Esophagus muscularis mucosa (tissue), 4 donors: Measurements from ENCODE around the gene ELOA2. TPM values are rescaled to one million over a fixed set of nuclear protein-coding genes. Genes with fewer than 3 reads are reported as not detected.
"Not testable (repeated sequence)": the region's sequence is repeated elsewhere in the genome, so short reads cannot be mapped to it uniquely, and the experiment has no call there.

Experiments
- DNase-seq: peaks from one replicate; pipeline ENCODE4 v3.0.0-alpha.2; 2017; ENCODE audit errors: extremely low spot score
- H3K27ac ChIP-seq, 4 donors: fragments of 200-600 bp; sonication (generic); replicated peaks in 1 of 4; 1 replicate in 3 of 4; 2 replicates in 1 of 4; pipeline ENCODE4 v1.5.1; 2016 to 2019; ENCODE audit warnings: mild to moderate bottlenecking in 1 of 4
- H3K27me3 ChIP-seq, 4 donors: fragments of 200-600 bp; sonication (generic); one replicate each; pipeline versions ENCODE4 v1.5.1 to v1.6.0; 2016 to 2019
- H3K36me3 ChIP-seq, 4 donors: fragments of 200-600 bp; sonication (generic); one replicate each; pipeline ENCODE4 v1.5.1; 2016 to 2019
- H3K4me1 ChIP-seq, 4 donors: fragments of 200-600 bp; sonication (generic); one replicate each; pipeline ENCODE4 v1.5.1; 2016 to 2019
- H3K4me3 ChIP-seq, 4 donors: fragments of 200-600 bp; sonication (generic); 1 replicate in 2 of 4; 2 replicates in 2 of 4; pipeline ENCODE4 v1.5.1; 2016 to 2019; ENCODE audit warnings: mild to moderate bottlenecking in 4 of 4, moderate library complexity in 1 of 4
- H3K9me3 ChIP-seq, 4 donors: fragments of 200-600 bp; sonication (generic); 1 replicate in 3 of 4; 2 replicates in 1 of 4; pipeline ENCODE4 v1.5.1; 2016 to 2019
- CTCF ChIP-seq, 3 experiments: fragments of 200-600 bp in 2 of 3; fragments of 450-650 bp in 1 of 3; sonication (generic) in 2 of 3; IDR thresholded peaks; one replicate each; pipeline ENCODE4 v1.5.1; 2017 to 2019; ENCODE audit warnings: antibody characterized with exemption in 3 of 3, mild to moderate bottlenecking in 2 of 3, moderate library complexity in 1 of 3
- EP300 ChIP-seq: sonication (generic); formaldehyde crosslinking; IDR thresholded peaks from one replicate; pipeline ENCODE4 v1.6.1; 2017; ENCODE audit warnings: antibody characterized with exemption
- POLR2A ChIP-seq: fragments of 450-650 bp; IDR thresholded peaks from one replicate; pipeline ENCODE4 v1.6.1; 2017; ENCODE audit warnings: antibody characterized with exemption, moderate library complexity, mild to moderate bottlenecking, low read depth
- POLR2AphosphoS5 ChIP-seq, 2 donors: sonication (generic); formaldehyde crosslinking; IDR thresholded peaks; one replicate each; pipeline ENCODE4 v1.6.1; 2017; ENCODE audit warnings: antibody characterized with exemption in 2 of 2
- whole genome bisulfite sequencing: methylation state at CpG from one replicate; pipeline ENCODE4 v1.1.5; 2018; 5-methylcytosine and 5-hydroxymethylcytosine counted together
- intact Hi-C: fragments of 100-400 bp; cut with DNase I; formaldehyde crosslinking; loops from one replicate; pipeline ENCODE4 v1.15.1; 2023
- total RNA-seq, 4 donors: library from RNA; depleted of rRNA; stranded (reverse); fragments of >200 nt; gene quantifications; one replicate each; pipeline versions ENCODE4 v1.1.0 to v1.2.1, GENCODE V29; 2016

Gene ELOA2
- total RNA-seq, 4 donors from 2014 or later, result not detected

- no peak overlapping the region for H3K27ac ChIP-seq
- no peaks in the 10 kb centered on the region for H3K4me1 ChIP-seq
- DNase-seq, result no peak
- no peaks in the 10 kb centered on the region for H3K36me3 ChIP-seq
- intact Hi-C loops, result loop anchor here (5.0 kb wide), 1 partner anchor 693 kb away; no protein-coding TSS in a partner anchor
- H3K4me3 ChIP-seq, result no peak overlapping the region
- WGBS, result 86% methylated on average over 5 of the region's 5 CpGs
- TF ChIP-seq CTCF (IDR thresholded peaks at IDR 0.05), result no peak
- TF ChIP-seq POLR2AphosphoS5 (IDR thresholded peaks at IDR 0.05), result no peak
- no peak for TF ChIP-seq EP300
- no peak for TF ChIP-seq POLR2A
- H3K9me3 ChIP-seq, result no peaks in the 10 kb centered on the region
- H3K27me3 ChIP-seq, result no peaks in the 10 kb centered on the region
Observed at GRCh38 chr18:47054369-47054768, 18.9 kb upstream of the ELOA2 start.

GRCh38 chr18:47050468-47050867, 15.0 kb upstream of the ELOA2 start:
- no peaks in the 10 kb centered on the region for H3K27me3 ChIP-seq
- H3K36me3 ChIP-seq, result no peaks in the 10 kb centered on the region
- H3K27ac ChIP-seq, result no peak overlapping the region
- 32% methylated on average over 7 of the region's 7 CpGs for whole genome bisulfite sequencing
- no peak overlapping the region for H3K4me3 ChIP-seq
- no peaks in the 10 kb centered on the region for H3K9me3 ChIP-seq
- intact Hi-C loops, result loop anchor here (5.0 kb wide), 1 partner anchor 697 kb away; no protein-coding TSS in a partner anchor
- no peaks in the 10 kb centered on the region for H3K4me1 ChIP-seq
- DNase-seq, result no peak
- TF ChIP-seq POLR2A (no peak), POLR2AphosphoS5 (IDR thresholded peaks at IDR 0.05) (no peak), CTCF (IDR thresholded peaks at IDR 0.05) (peak; percentile 46 to 68 (median 47)), EP300 (no peak)

- H3K9me3 ChIP-seq, result no peaks in the 10 kb centered on the region
- TF ChIP-seq EP300 (no peak), POLR2A (no peak), POLR2AphosphoS5 (IDR thresholded peaks at IDR 0.05) (no peak)
- H3K4me1 ChIP-seq, result no peaks in the 10 kb centered on the region
- no peaks in the 10 kb centered on the region for H3K27me3 ChIP-seq
- H3K27ac ChIP-seq, result no peak overlapping the region
- DNase-seq, result no peak
- 97% methylated on average over 6 of the region's 6 CpGs for WGBS
- H3K4me3 ChIP-seq, result no peak overlapping the region
- no peaks in the 10 kb centered on the region for H3K36me3 ChIP-seq
- intact Hi-C loops, result no loop called here
Observed at GRCh38 chr18:47040982-47041381, 5.6 kb upstream of the ELOA2 start.

DNA sequence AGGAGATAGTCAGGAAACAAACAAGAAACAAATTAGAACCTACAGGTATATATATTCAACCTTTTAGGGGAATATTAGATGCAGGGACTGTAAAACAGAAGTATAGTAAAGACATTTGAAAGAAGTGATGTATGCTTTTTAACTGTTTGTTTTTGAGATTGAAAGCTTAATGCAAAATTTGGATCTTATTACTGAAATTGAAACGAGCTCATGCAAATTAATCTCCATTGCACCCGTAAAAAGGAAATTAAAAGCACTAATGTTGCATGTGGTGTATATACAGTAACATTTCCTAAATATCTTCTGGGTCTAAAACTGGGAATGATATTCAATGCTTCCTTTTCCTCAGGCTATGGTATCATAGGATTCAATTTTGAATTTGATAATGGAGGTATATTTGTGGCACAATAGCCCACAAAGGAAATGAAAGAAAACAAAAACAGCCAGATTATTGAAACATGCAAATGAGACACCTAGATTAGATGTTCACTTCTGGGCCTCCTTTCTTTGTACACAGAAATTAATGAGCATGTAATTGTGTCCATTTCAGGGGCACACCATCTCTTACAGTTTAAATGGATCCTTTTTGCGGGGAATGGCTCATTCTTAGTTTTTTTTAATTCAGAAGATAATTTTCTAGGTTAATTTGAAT, 1.6 kb upstream of the ELOA2 start:
- Histone ChIP-seq H3K36me3 (peaks cover 0 to 2% (median 0%) of the 10 kb centered on the region in 4 donors), H3K27me3 (no peaks in the 10 kb centered on the region), H3K4me1 (no peaks in the 10 kb centered on the region), H3K9me3 (peaks cover 0 to 3% (median 0%) of the 10 kb centered on the region in 4 donors), H3K4me3 (no peak overlapping the region), H3K27ac (no peak overlapping the region)
- no peak for DNase-seq
- intact Hi-C loops, result no loop called here
- TF ChIP-seq CTCF (IDR thresholded peaks at IDR 0.05), result no peak
- TF ChIP-seq EP300, result no peak
- no peak for TF ChIP-seq POLR2A
- TF ChIP-seq POLR2AphosphoS5 (IDR thresholded peaks at IDR 0.05), result no peak
- WGBS, result 91% methylated on average over 3 of the region's 3 CpGs

DNA sequence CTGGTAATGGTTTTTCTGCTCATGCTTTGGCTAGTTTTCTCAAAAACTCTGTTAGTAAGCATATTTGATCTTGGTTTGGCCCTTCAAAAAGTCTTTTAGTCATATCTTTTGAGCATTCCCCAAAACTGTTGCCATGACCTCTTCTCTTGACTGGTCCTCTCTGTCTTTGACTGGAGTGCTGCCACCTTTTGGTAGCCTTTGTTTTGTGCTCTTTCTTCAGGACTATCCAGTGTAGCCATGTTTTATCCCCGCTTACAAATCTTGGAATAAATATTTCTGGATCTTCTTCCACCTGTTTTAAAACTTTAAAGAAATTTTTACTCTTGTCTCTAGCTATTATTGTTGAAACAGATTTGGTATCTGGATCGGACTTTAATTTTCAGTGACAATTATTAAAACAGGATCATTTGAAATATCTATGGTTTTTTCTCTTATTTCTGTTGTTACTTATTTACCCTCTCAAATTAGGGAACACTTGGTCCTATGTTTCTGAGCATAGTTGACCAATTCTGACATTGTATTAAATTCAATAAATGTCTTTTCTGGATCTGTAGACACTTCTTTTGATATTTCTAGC, 965 bp upstream of the ELOA2 start:
- Histone ChIP-seq H3K4me1 (no peaks in the 10 kb centered on the region), H3K4me3 (no peak overlapping the region), H3K9me3 (peaks cover 0 to 3% (median 0%) of the 10 kb centered on the region in 4 donors), H3K36me3 (peaks cover 0 to 2% (median 0%) of the 10 kb centered on the region in 4 donors), H3K27me3 (no peaks in the 10 kb centered on the region), H3K27ac (no peak overlapping the region)
- 80% methylated on average over 2 of the region's 2 CpGs for WGBS
- intact Hi-C loops, result no loop called here
- TF ChIP-seq POLR2AphosphoS5 (IDR thresholded peaks at IDR 0.05) (no peak), CTCF (IDR thresholded peaks at IDR 0.05) (peak; percentile 17 to 31 (median 22))
- DNase-seq, result no peak

GRCh38 chr18:47034591-47034990, 830 bp downstream of the ELOA2 start:
- WGBS, result 93% methylated on average over 6 of the region's 28 CpGs
- H3K9me3 ChIP-seq, intact Hi-C loops, H3K27ac ChIP-seq, DNase-seq, H3K4me1 ChIP-seq, H3K4me3 ChIP-seq, H3K36me3 ChIP-seq, H3K27me3 ChIP-seq: not testable (repeated sequence)
